Uterus (tissue), 4 donors: ENCODE measurements around the gene KCTD21. TPM values are rescaled to one million over a fixed set of nuclear protein-coding genes. Genes with fewer than 3 reads are reported as not detected.

Source experiments
- DNase-seq, 2 donors: peaks; one replicate each; pipeline ENCODE4 v3.0.0-alpha.2; 2019 to 2020
- H3K27ac ChIP-seq, 2 donors: fragments of 200-600 bp; sonication (generic); 1 replicate in 1 of 2; 2 replicates in 1 of 2; pipeline ENCODE4 v1.5.1; 2016 to 2018
- H3K27me3 ChIP-seq, 2 donors: fragments of 200-600 bp; sonication (generic); one replicate each; pipeline ENCODE4 v1.5.1; 2018 to 2019; ENCODE audit warnings: control low read depth in 1 of 2
- H3K36me3 ChIP-seq, 2 donors: fragments of 200-600 bp; sonication (generic); one replicate each; pipeline ENCODE4 v1.5.1; 2019; ENCODE audit warnings: control low read depth in 1 of 2
- H3K4me1 ChIP-seq, 2 donors: fragments of 200-600 bp; sonication (generic); one replicate each; pipeline ENCODE4 v1.5.1; 2018 to 2019; ENCODE audit warnings: control low read depth in 1 of 2
- H3K4me3 ChIP-seq, 2 donors: fragments of 200-600 bp; sonication (generic); 1 replicate in 1 of 2; 2 replicates in 1 of 2; pipeline ENCODE4 v1.5.1; 2018 to 2019; ENCODE audit warnings: mild to moderate bottlenecking in 1 of 2
- H3K9me3 ChIP-seq, 2 donors: fragments of 200-600 bp; sonication (generic); one replicate each; pipeline ENCODE4 v1.5.1; 2019; ENCODE audit warnings: control low read depth in 1 of 2
- POLR2A ChIP-seq, 2 donors: fragments of 450-650 bp; IDR thresholded peaks; one replicate each; pipeline ENCODE4 v1.6.1; 2016; ENCODE audit warnings: antibody characterized with exemption in 2 of 2, mild to moderate bottlenecking in 1 of 2, moderate library complexity in 1 of 2
- intact Hi-C: fragments of 100-400 bp; cut with DNase I; formaldehyde crosslinking; loops from one replicate; pipeline ENCODE4 v1.15.1; 2023; ENCODE audit warnings: low total_unique reads
- total RNA-seq, 4 donors: library from RNA; depleted of rRNA in 3 of 4; stranded (reverse); fragments of >200 nt in 3 of 4; gene quantifications; one replicate each; pipeline versions ENCODE4 v1.1.0 to v1.2.4, GENCODE V29; 2014 to 2023
- TF ChIP-seq, protein P1 (sequence below), 4 experiments: fragments of 200-600 bp in 2 of 4; fragments of 450-650 bp in 2 of 4; sonication (generic) in 2 of 4; IDR thresholded peaks; one replicate each; pipeline ENCODE4 v1.5.1; 2016 to 2019; ENCODE audit warnings: antibody characterized with exemption in 4 of 4, mild to moderate bottlenecking in 2 of 4, moderate library complexity in 1 of 4
- donor health status: DM: yes; HTN: yes; CAD: no.

Gene KCTD21
- total RNA-seq, 4 donors from 2014 or later, result 6.2 to 12.4 (median 10.6) TPM

DNA sequence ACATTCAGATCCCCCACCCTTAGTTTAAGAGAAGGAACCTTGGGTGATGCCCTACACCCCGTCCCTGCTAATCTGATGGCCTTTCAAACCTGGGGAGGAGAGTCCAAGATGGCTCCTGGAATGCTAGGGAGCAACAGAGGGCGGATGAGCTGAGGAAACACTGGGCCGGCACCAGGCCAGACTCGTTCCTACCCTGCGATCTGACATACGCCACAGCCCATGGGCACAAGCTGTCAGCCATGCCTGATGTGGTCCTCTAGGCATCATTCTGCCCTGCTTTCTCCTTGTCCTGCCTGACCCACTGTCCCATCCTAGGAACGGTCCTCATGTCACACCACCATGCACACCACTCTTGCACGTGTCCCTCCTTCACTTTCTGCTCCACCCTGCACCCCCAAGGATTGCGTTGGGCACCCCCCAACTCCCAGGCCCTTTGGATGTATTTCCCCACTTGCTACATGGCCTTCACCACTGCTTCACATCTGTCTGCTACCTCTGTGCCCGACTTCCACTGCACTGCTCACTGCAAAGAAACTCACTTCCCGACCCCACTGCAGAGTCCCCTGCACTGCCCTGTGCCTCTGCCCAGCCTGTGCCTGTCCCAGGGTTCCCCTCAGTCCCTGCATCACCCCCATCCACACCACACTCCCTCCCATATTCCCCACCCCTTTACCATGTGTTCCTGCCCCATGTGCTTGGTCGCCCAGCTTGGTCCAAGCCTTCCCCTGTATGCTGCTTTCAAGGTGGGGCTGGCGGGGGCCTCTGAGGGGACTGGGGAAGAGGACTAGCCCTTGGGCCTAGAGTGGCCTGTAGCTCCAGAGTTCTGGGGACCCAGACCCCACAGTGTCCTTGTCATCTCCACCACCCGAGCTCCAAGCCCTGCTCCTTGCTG, 29.5 kb upstream of the KCTD21 start:
- intact Hi-C loops, result no loop called here
- Histone ChIP-seq H3K4me1 (no peaks in the 10 kb centered on the region), H3K27me3 (no peaks in the 10 kb centered on the region), H3K36me3 (no peaks in the 10 kb centered on the region), H3K9me3 (no peaks in the 10 kb centered on the region), H3K4me3 (no peak overlapping the region), H3K27ac (no peak overlapping the region)
- TF ChIP-seq POLR2A (IDR thresholded peaks at IDR 0.05), result no peak
- TF ChIP-seq, protein P1, sequence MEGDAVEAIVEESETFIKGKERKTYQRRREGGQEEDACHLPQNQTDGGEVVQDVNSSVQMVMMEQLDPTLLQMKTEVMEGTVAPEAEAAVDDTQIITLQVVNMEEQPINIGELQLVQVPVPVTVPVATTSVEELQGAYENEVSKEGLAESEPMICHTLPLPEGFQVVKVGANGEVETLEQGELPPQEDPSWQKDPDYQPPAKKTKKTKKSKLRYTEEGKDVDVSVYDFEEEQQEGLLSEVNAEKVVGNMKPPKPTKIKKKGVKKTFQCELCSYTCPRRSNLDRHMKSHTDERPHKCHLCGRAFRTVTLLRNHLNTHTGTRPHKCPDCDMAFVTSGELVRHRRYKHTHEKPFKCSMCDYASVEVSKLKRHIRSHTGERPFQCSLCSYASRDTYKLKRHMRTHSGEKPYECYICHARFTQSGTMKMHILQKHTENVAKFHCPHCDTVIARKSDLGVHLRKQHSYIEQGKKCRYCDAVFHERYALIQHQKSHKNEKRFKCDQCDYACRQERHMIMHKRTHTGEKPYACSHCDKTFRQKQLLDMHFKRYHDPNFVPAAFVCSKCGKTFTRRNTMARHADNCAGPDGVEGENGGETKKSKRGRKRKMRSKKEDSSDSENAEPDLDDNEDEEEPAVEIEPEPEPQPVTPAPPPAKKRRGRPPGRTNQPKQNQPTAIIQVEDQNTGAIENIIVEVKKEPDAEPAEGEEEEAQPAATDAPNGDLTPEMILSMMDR (IDR thresholded peaks at IDR 0.05), result no peak
- no peak for DNase-seq

DNA sequence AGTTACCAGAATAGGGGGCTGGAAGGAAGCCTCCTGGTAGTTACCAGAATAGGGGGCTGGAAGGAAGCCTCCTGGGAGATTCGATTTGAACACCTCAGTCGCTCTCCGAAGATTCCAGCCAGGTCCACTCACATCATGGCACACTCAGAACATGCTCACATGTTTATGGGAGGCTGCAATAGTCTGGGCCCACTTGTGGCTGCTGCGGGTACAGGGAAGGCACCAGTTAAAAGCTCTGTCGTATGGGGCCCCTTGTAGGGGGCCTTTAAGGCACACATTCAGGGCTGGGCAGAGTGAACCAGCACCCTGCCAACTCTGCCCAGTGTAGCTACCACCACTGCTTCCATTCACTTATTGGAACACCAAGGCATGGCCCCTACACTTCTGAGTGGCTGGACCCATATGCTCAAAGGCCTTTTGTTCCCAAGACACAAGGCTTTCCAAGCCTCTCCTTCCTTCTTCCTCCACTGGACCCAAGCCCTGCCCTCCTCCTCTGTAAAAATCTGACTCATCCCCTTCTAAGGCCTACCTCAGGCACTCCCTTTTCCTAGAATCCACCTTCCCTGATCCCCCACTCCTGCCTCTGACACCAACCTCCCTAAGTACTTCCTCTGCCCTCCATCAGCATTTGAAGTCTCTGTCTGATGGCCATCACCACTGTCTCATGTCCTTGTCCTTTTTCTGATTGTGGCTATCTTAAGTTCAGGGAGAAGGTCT, 28.3 kb upstream of the KCTD21 start:
- no peak for TF ChIP-seq POLR2A (IDR thresholded peaks at IDR 0.05)
- TF ChIP-seq, protein P1 (IDR thresholded peaks at IDR 0.05), result no peak
- H3K4me1 ChIP-seq, result no peaks in the 10 kb centered on the region
- no peak for DNase-seq

DNA sequence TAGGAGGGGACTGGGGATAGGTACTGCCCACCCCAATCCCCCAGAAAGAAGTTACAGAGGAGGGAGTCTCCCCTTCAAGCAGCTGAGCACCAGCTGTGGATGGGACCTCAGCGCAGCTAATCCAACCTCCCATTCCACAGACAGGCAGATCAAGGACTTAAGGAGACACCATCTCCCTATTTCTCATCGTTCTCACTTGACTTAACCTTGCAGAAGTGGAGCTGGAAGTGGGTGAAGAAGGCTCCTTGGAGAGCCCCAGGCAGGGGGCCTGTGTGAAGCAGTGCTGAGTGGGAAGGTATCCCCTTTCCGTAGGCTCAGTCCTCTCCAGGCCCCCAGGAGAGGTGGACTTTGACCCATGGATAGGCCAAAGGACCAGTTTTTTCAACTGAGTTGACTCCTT, 27.6 kb upstream of the KCTD21 start:
- intact Hi-C loops, result no loop called here
- no peaks in the 10 kb centered on the region for H3K36me3 ChIP-seq
- DNase-seq, result peak in 1 of 2 donors; percentile 7
- H3K4me3 ChIP-seq, result no peak overlapping the region
- no peaks in the 10 kb centered on the region for H3K4me1 ChIP-seq
- H3K9me3 ChIP-seq, result no peaks in the 10 kb centered on the region
- TF ChIP-seq, protein P1 (IDR thresholded peaks at IDR 0.05), result no peak
- TF ChIP-seq POLR2A (IDR thresholded peaks at IDR 0.05), result no peak
- H3K27ac ChIP-seq, result no peak overlapping the region
- no peaks in the 10 kb centered on the region for H3K27me3 ChIP-seq

More for the DNA sequence above, 28.3 kb upstream of the KCTD21 start:
- intact Hi-C loops, result no loop called here
- Histone ChIP-seq H3K27me3 (no peaks in the 10 kb centered on the region), H3K27ac (no peak overlapping the region), H3K4me3 (no peak overlapping the region), H3K36me3 (no peaks in the 10 kb centered on the region), H3K9me3 (no peaks in the 10 kb centered on the region)

DNA sequence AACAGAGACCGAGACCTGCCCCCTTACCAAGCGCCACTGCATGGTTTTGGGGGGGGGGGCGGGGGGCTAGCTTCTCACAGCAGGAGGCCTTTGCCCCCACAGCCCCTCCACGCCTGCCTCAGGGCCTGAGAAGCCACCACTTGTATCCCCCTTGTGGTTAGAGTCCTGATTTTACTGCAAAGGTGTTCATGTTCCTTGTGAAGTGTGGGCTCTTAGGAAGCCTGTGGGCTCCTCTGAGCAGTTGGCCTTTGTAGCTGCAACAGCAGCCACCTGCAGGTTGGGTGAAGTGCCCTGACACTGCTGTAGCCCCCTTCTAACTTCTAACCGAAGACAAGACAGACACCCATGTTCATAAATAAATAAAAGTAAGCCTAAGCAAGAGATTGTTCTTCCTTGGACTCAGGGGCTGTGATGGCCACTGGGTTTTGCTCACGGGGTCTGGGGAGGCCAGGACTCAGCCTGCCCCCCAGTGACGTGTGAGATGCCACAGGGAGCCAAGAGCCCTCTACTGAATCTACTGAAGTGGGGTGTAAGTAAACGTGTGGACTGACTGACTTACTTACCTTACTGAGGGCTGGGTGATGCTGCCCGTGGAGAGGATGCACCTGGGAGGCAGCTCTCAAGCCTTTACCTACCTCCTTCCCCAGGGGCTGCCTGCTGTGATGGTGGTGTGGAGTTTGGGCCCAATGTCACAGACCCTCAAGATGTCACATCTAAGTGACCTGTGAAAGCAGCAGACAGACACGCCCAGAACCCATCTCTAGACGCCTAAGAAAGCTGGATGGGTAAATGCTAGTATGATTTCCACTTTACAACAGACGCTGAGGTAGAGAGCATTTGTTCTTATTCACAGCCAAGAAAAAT, 26.1 kb upstream of the KCTD21 start:
- intact Hi-C loops, result no loop called here
- H3K27ac ChIP-seq, result no peak overlapping the region

More for the DNA sequence above, 26.1 kb upstream of the KCTD21 start:
- no peaks in the 10 kb centered on the region for H3K4me1 ChIP-seq
- H3K4me3 ChIP-seq, result no peak overlapping the region
- H3K36me3 ChIP-seq, result no peaks in the 10 kb centered on the region
- no peaks in the 10 kb centered on the region for H3K27me3 ChIP-seq
- DNase-seq, result no peak
- TF ChIP-seq POLR2A (IDR thresholded peaks at IDR 0.05), result no peak
- TF ChIP-seq, protein P1 (IDR thresholded peaks at IDR 0.05), result no peak
- no peaks in the 10 kb centered on the region for H3K9me3 ChIP-seq
